Jurkat, Clone E6-1 (cell line): ENCODE results near the gene GDF10.

Experiments used
- DNase-seq: peaks from one replicate; pipeline ENCODE4 v3.0.0-alpha.2; 2011; ENCODE audit warnings: low read depth, low spot score
- H3K4me3 ChIP-seq: 2 replicates; pipeline ENCODE4 v1.5.1; 2011; ENCODE audit warnings: mild to moderate bottlenecking, low read length, control low read depth, moderate library complexity

Gene GDF10

DNA sequence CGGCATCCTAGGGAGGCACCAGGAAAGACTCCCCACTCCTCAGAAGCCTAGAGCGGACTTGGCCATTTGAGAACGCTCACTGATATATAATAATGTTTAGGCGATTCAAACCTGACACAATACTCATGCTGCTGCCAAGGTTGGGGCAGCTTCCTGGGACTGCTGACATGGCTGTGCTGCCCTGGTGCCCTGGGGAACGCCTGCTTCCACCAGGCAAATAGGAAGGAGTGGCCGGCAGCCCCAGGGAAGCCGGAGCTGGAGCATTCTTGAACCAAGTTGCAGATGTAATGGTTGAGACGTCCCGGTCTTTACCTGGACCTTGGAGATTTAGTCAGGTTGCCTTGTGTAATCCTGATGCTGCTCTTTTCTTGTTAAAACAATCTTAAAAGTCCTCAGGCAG lies 8.8 kb downstream of the GDF10 start:
- DNase-seq: no peak
- H3K4me3 ChIP-seq: no peak overlapping the region

DNA sequence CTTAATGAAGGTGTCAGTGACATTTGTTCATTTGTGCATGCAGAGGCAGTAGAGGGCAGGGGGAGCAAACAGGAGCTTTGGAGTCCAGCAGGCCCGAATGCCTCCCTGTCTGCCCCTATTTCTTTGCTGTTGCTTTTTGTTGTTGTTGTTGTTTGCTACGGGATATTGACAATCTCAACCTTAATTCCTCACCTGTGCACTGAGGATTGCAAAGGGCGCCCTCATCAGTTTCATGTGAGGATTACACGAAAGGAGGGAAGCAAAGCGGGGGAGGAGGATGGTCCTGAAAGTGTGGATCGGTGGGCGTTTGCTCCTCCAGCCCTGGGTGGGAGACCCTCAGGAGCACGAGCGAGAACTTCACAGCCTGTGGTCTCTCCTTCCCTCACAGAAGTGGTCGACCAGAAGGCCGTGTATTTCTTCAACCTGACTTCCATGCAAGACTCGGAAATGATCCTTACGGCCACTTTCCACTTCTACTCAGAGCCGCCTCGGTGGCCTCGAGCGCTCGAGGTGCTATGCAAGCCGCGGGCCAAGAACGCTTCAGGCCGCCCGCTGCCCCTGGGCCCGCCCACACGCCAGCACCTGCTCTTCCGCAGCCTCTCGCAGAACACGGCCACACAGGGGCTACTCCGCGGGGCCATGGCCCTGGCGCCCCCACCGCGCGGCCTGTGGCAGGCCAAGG lies 9.6 kb downstream of the GDF10 start:
- no peak overlapping the region for H3K4me3 ChIP-seq
- DNase-seq: no peak

- H3K4me3 ChIP-seq: no peak overlapping the region
- no peak for DNase-seq
Observed at GRCh38 chr10:47310090-47310505, 10.1 kb downstream of the GDF10 start.

DNA sequence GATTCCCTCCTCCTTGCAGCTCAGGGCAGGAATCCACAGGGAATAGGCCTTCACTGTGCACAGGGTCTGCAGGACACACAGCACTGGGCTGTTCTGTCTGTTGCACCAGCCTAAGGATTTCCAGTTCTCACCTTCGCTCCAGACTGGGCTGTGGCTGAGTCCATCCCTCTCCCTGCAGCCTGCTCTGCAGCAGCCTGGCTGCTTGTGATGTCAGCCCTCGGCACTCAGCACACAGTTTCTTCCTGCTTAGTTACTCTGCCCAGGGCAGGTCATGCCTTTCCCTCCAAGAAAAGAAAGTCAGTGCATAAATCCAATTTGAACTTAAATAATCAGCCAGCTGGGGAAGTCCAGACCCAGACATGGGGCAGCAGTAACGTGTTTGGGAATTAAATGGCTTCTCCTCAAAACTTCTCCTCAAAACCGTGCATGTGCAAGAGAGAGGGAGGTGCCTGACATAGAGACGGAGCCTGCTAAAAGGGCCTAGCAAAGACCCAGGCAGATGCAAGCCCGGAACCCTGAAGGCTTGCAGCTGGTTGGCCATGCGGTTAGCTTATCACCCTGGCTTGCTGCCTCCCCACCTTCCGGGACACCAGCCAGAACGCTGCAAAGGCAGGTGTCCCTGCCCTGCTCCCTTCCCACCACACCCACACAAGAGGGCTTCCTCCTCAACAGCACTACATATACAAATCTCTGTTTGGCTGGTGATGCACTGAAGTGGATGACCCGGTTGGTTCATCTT lies 11.4 kb downstream of the GDF10 start:
- peak; percentile 99 for DNase-seq
- H3K4me3 ChIP-seq: peak overlapping the region; percentile 40

DNA sequence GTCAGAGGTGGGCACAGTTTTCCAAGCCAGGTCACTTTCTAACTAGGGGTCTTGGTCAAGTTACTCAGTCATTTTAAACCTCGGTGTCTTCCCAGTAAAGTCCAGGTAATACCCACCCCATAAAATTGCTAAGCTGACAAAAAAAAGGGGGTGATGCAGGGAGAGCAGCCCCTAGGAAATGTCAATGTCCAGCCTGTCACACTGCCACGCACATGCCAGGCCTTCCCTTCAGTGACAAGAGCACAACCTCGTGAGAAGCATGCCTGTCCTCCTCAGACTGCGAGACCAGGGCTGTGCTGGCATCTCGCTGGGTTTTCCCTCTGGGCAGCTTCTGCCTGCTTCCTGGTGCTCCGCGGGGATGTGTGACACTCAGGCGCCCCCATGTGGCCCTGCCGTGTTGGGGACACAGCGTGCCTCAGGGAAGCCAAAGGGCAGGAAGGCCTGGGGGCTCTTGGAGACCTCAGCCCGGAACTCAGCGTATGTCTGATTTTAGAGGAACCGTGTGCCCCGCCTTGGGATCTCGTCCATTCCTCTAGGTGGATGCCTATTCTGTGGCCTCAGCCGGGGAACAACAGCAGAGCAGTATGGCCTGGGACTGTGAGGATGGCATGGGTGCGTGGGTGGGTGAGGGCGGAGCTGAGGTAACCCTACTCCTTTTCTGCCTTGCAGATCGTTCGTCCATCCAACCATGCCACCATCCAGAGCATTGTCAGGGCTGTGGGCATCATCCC lies 12.1 kb downstream of the GDF10 start:
- peak; percentile 80 for DNase-seq
- H3K4me3 ChIP-seq: peak overlapping the region; percentile 40

DNA sequence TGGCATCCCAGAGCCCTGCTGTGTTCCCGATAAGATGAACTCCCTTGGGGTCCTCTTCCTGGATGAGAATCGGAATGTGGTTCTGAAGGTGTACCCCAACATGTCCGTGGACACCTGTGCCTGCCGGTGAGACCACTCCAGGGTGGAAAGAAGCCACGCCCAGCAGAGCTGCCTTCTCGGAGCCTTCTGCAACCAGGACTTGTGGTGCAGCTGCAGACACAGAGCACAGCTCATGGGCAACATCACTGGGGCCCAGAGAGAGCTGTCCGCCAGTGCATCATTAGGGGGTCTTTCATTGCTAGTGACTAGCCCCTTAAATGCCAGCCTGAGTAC lies 12.6 kb downstream of the GDF10 start:
- no peak overlapping the region for H3K4me3 ChIP-seq
- DNase-seq: no peak

- DNase-seq: no peak
- H3K4me3 ChIP-seq: no peak overlapping the region
Observed at GRCh38 chr10:47314416-47314970, 14.5 kb downstream of the GDF10 start.

DNA sequence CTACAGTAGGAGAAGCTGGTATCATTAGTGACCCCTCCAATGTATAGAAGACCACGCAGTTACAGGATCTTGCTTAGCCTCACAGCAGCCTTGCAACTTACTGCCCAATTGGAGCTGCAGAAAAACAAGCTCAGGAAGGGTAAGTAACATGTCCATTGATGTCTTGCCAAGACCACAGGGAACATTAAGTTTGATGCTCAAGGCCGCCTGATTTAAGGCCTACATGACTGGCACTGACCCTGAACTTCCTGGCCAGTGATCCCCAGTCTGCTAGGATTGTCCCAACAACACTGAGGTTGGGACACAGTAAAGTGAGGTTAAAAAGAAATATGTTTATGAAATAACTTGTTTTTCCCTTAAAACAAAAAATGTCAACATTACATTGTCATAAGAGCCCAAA lies 15.4 kb downstream of the GDF10 start:
- no peak overlapping the region for H3K4me3 ChIP-seq
- no peak for DNase-seq

DNA sequence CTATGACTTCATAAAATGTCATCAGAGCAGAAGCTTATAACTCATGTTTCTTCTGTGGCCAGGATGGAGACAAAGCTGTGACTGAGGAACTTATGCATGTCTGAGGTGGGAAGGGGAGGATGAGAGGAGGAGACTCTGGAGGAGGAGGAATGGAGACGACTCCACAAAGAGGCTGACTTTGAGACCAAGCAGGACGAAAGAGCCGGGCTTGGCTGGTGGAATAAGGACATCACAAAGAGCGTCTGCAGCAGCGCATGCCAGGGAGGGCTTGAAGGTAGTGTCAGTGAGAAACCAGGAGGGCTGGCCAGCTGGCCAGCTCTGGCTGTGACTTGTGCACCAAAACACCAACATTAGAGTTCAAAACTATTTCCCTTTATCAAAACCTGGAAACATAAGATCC lies 16.1 kb downstream of the GDF10 start:
- H3K4me3 ChIP-seq: no peak overlapping the region
- DNase-seq: no peak

GRCh38 chr10:47317251-47317650 lies 17.3 kb downstream of the GDF10 start:
- no peak for DNase-seq
- H3K4me3 ChIP-seq: no peak overlapping the region

DNA sequence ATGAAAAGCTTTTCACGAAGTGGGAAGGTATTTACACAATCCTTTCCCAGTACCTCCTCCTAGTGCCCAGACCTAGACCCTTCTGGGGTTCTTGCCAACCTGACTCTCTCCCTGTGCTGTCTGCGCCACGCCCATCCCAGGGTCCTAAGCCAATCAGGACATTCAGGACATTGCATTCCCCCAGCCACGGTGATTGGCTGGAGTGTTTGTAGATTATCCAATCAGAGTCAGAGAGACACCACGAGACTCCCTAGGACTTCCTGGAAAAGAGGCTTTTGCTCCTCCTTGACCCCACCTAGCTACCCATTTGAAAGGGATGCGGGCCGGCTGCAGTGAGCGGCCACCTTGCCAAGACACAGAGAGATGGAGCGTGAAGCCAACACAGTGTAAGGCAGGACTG lies 18.7 kb downstream of the GDF10 start:
- DNase-seq: peak; percentile 36
- no peak overlapping the region for H3K4me3 ChIP-seq

DNA sequence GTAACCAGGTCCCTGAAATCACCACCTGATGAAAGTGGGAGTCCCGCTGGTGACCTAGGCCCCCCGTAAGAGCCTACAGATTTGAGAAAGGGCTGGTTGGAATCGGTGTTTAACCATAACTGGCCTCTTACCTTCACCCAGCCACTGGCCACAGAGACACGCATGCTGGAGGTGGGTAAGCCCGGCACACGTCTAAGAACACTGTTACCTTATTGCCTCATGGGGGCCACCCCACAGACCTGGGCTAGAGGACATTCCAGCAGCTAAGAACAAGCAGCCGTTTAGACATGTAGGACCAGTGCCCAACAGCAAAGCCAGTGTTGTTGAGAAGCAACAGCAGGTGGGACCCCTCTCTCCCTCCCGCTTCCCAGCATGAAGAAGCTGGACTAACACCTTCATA lies 19.8 kb downstream of the GDF10 start:
- H3K4me3 ChIP-seq: no peak overlapping the region
- no peak for DNase-seq

GRCh38 chr10:47320812-47321211 lies 20.8 kb downstream of the GDF10 start:
- DNase-seq: no peak
- H3K4me3 ChIP-seq: no peak overlapping the region

DNA sequence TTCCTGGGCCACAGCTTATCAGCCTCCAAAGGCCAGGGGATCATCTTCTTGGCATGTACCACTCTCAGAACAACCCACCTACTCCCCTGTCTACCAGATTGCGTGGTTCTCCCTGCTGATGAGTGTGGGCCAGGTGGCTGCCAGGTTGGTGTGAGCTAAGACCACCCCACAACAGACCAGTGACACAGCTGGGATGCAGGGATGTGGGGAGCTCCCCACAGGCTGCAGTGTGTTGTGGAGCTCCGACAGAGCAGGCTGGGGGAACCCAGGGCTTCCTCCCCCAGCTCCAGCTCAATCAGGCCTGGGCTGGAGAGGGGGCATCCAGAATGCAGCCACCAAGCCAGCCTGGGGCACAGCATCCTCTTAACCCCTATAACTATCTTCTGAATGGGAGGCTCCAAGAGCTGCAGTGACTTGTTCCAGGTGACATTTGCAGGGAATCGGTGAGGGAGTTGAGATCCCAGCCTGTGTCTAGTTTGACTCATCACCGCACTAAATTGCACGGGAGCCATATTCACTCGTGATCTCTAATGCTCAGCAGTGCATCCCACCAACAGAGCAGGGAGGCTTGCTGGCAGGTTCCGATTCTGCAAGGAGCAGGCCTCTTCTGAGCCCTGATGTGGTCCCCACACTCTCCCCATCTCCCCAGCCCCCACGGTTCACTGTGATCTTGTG lies 21.7 kb downstream of the GDF10 start:
- no peak for DNase-seq

GRCh38 chr10:47322300-47323061 lies 22.5 kb downstream of the GDF10 start, which contains the start of gene GDF2:
TSS of gene GDF2 (plus strand) at chr10:47322454. CDS start at chr10:47322669, 215 bp downstream.
- no peak for DNase-seq
- H3K4me3 ChIP-seq: no peak within 1 kb of the TSS

More for the DNA sequence above, 21.7 kb downstream of the GDF10 start:
- H3K4me3 ChIP-seq: no peak overlapping the region

- H3K4me3 ChIP-seq: no peak overlapping the region
- DNase-seq: no peak
Observed at GRCh38 chr10:47323087-47323486, 23.1 kb downstream of the GDF10 start.

DNA sequence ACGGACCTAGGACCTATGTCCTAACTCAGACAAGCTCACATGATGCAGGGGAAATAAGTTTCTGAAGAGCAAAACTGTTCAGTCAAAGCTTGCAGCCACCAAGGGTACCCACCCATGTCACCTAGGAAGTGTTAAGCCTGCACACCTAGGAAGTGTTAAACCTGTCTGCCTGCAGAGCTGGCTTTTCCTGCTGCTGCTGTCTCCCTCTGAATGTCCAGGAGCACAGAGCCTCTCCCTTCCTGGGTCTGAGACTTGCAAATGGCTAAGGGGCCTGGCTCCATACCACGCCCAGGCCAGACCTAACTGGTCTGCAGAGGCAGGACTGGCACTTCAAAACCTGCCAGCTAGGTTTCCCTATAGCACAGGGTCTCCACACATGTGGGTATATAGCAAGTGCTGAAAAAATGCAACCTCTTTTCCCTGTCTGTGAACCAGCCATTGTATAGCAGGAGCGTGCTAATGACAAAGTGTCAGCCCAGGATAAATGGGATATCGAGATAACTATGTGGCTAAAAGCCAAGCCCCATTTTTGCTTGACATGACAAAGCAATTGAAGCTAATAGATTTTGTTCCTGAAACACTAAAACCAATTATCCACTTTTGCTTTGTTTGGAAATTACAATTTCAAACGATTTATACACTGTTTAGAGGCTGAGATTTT lies 23.8 kb downstream of the GDF10 start:
- DNase-seq: no peak
- no peak overlapping the region for H3K4me3 ChIP-seq
